T follicular helper cell (primary cell): Measurements from ENCODE around the gene SHISA4.

ENCODE experiments used
- DNase-seq: peaks from one replicate; pipeline ENCODE4 v3.0.0-alpha.2; 2020; ENCODE audit warnings: low read depth

SHISA4 gene

DNA sequence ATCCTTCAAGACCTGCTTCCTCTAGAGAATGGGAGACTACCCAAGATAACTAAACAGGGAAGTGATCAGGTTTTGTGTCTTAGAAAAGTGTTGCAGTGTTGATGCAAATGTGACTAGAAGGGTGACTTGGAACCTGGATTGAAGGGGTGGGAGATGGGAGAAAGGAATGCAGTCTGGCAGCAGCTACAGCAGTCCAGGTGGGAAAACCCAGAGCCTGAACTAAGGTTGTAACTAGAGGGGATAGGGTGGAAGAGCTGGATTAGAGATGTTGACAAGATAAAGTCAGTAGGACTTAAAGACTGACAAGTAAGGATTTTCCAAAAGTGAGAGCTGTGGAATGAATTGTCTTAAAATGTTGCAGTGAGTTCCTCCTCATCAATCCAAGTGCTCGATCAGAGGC, 7.1 kb upstream of the SHISA4 start:
- DNase-seq, result no peak

- DNase-seq, result no peak
Measured at GRCh38 chr1:201882665-201883132, 6.0 kb upstream of the SHISA4 start.

DNA sequence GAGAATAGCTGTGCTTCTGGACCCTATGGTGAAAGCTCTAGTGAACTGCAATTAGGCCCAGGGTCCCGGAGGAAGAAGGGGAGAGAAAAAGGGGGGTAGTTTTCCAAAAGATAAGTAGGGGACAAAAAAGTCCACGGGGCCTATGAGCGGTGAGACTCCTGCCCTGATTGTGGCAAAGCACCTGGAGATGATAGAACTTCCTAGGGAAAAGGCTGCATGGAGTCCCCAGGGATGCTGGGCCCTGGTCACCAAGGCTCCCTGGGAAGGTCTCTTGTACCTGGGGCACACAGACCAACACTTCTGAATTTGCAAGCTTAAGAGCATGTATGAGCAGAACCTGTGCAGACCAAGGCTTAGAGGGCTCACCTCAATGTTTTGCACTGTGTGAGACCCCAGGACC, 5.4 kb upstream of the SHISA4 start:
- DNase-seq, result no peak

- DNase-seq, result no peak
Measured at GRCh38 chr1:201883786-201884185, 4.9 kb upstream of the SHISA4 start.

DNA sequence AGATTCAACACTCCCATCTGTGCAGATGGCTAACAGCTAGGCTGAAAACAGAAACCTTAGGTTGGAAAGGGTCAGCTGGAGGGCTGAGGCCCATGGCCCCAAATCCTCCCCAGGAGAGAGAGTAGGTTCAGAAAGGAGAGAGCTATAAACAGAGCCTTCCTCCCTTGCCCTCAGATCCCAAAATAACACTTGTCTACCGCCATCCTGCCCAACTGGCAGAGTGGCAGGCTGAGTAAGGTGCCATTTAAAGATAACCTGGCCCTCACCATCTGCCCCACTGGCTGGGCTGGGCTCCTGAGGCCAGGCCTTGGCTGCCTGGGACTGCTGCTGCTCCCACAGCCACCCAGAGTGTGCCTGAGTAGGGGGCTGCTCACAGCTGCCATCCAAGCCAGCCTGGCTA, 4.3 kb upstream of the SHISA4 start:
- no peak for DNase-seq

DNA sequence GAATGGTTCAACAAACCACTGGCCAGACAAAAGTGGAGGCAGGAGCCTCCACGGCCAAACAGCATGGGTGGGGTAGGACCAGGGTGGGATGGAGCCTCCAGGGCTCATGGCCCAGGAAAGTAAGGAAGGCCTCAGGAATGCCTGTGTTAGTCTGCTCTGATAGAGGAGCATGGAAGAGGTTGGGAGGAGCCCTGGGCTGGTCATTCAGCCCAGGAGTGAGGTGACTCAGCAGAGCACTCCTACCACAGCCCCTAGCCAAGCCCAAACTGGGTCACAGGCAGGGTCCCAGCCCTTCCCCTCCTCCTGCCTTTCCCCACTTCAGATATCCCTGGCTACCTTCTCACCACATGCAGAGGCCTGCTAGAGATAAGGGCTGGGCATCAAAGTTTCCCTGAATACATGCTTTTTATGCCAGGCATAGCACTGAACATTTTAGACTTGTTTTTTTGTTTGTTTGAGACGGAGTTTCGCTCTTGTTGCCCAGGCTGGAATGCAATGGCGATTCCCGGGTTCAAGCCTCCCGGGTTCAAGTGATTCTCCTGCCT, 3.1 kb upstream of the SHISA4 start:
- DNase-seq, result no peak

GRCh38 chr1:201886103-201886885, 2.4 kb upstream of the SHISA4 start:
- no peak for DNase-seq

- no peak for DNase-seq
Measured at GRCh38 chr1:201887116-201887866, 1.4 kb upstream of the SHISA4 start.

DNA sequence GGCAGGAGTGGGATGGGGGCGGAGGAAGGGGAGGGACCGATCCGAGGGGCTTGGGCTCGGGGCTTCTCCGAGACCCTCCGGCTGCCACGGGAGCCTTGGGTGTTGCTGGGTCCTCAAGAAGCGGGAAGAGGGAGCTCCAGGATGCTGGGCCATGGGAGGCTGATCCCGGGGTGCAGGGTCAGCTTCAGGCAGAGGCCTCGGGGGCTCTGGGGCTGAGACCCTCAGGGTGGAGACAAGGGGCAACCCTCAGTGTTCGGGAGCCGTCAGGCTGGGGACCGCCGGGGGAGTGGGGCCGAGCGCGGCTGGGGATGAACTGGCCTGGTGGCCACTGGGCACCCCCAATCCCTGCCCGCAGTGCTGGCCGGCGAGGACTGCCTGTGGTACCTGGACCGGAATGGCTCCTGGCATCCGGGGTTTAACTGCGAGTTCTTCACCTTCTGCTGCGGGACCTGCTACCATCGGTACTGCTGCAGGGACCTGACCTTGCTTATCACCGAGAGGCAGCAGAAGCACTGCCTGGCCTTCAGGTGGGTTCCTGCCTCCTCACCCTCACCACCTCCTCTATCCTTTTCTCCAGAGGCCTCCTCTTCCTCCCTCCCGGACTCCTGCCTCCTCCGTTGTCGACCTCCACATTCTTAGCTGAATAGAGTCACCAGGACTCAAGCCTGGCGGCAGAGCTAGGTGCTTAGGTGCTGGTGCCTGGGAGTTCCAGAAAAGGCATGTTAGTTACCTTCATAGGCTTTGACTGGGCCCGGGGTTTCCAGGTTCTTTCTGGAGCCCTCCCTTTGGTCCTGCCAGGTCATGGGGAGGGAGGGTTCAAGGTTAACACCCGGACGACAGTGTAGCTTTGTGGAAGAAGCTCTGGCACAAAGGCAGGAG, 631 bp downstream of the SHISA4 start:
- no peak for DNase-seq

DNA sequence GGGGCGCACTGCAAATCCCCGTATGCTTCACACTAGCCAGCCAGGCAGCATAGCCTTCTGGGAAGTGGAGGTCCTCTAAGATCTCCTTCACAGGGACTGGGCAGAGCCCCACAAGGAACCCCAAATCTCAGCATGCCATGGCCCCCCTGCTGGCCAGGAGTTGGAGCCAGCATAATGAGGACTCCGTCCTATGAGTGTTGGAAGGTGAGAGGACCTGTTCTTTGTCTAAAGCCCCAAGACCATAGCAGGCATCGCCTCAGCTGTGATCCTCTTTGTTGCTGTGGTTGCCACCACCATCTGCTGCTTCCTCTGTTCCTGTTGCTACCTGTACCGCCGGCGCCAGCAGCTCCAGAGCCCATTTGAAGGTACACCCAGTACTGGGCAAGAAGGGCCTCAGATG, 1.5 kb downstream of the SHISA4 start:
- no peak for DNase-seq

GRCh38 chr1:201890806-201891450, 2.2 kb downstream of the SHISA4 start:
- no peak for DNase-seq

DNA sequence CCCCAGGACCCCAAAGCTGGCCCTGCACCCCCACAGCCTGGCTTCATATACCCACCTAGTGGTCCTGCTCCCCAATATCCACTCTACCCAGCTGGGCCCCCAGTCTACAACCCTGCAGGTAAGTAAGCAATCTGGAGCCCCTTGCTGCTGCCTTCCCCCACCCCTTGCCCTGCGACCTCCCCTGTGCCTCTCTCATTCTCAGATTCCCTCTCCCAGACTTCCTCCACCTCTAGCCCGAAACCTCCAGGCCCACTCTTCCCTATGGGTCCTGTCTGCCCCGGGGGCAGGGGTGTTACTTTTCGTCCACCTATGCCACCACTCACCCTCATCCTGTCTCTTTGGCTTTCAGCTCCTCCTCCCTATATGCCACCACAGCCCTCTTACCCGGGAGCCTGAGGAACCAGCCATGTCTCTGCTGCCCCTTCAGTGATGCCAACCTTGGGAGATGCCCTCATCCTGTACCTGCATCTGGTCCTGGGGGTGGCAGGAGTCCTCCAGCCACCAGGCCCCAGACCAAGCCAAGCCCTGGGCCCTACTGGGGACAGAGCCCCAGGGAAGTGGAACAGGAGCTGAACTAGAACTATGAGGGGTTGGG, 2.9 kb downstream of the SHISA4 start:
- DNase-seq, result no peak

- no peak for DNase-seq
Measured at GRCh38 chr1:201892211-201892610, 3.5 kb downstream of the SHISA4 start.

- DNase-seq, result no peak
Measured at GRCh38 chr1:201893431-201893830, 4.7 kb downstream of the SHISA4 start.

DNA sequence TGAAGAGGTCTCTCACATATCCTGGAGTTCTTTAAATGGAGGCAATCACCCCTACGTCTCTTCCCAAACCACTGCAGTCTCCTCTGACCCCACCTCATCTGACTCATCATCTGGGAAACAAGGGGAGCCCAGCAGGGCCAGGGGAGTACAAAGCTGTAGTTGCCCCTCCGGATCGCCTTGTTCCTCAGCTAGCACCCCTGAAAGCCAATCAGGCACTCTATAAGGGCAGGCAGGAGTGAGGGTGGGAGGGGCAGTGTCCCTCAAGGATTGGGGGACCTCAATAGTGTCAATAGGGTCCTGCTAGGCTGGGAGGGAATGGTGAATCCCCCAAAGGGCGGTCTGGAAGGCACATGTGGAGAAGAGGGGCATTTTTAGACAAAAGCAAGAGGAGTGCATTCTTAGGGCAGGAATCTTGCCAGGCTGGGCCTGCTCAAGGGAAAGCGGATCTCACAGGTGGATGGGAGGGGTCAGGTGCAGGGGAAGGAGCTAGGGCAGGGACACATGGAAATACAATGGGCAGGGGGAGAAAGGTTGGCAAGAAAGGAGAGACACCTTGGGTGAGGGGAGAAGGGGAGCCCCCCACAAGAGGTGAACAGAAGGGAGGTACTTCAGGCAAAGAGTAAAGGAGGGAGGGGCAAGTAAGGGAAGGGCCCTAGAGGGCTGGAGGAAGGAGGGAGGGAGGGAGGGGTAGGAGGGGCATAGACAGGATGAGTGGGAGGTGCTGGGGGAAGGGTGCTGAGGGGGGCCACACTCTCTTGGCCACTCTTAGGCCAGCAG, 5.8 kb downstream of the SHISA4 start:
- no peak for DNase-seq

DNA sequence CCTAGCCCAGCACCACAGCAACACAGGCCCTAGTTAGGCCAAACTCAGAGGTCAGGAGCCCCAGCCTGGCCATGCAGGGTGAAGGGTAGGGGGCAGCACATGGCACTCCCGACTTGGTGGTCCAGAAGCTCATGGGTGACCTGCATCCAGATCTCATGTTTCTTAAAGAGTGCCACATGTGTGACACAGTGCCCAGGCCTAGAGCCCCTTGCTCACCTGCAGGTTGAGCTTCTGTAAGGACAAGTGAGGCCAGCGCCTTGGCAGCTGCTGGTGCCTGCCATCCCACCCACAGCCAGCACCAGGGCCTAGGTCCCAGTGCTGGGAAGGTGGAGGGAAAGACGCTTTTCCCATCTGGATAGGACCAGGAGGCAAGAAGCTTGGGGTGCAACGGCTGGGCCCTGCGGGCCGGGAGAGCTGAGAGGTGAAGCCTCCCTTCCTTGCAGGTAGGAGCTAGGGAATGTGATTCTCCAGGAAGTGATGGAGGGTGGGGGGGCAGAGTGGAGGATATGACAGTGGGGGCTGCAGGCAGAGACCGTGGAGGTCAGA, 6.5 kb downstream of the SHISA4 start:
- DNase-seq, result no peak

DNA sequence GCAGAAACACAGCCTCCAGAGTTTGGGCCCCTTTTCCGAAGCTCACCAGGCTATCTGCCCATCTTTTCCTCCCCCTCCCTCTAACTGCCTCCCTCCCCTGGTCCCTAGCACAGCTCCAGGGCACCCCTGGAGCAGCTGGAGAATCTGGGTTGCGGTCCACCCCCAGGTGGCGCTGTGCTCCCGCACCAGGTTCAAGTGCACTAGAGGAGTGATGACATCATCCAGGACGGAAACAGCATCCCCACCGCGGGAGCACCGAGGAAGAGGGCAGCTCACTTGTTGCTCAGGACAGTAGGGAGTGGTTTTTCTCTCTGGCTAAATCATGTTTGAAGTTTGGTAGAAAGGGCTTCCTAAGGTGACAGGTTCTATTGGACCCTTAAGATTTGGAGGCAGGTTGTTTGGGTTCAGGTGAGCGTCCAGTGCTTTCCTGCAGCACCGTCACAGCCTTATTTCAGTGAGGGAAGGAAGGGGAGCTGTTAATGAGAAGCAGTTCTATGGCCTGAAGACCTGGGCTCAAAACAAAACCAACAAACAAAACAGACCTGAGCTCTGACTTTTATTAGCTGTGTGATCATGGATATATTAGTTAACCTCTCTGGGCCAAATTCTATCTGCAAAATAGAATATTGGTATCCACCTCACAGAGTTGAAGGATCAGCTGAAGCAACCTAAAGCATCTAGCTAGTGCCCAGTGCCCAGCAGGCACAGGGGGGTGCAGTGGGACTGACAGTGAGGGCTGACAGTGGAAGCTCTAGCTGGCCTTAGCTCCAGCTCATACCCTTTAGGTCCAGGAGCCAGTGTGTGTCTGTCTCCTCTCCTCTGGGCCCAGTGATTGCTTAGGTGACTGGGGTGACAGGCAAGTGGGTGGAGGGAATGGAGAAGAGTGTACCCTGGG, 7.5 kb downstream of the SHISA4 start:
- peak; percentile 66 for DNase-seq

DNA sequence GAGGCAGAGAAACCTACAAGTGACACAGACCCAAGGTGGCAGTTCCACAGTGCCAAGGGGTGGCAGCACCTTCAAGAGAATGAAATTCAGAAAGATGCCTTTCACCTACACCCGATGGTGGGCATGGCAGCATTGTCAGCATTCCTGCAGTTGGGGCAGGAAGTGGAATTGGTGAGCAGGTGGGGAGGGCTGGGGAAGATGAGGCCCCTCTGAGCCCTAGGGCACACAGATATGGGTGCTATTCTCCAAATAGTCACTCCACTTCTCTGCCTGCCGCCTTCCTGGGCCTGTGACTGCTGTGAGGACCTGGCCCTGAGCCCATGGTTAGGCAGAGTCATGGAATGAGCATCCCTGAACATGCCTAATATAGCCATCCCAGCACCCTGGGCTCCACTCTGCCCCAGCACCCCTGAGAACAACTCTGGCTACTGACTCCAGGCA, 8.3 kb downstream of the SHISA4 start:
- DNase-seq, result no peak
